ENCODE results near the gene SPATA31C2. TPM values are rescaled to one million over a fixed set of nuclear protein-coding genes. Genes with fewer than 3 reads are reported as not detected.
"Not testable (repeated sequence)": the region's sequence is repeated elsewhere in the genome, so short reads cannot be mapped to it uniquely, and the experiment has no call there.

SPATA31C2 gene
- total RNA-seq: 0.29 to 0.38 TPM (median 0.34 TPM) in 3 replicates

DNA sequence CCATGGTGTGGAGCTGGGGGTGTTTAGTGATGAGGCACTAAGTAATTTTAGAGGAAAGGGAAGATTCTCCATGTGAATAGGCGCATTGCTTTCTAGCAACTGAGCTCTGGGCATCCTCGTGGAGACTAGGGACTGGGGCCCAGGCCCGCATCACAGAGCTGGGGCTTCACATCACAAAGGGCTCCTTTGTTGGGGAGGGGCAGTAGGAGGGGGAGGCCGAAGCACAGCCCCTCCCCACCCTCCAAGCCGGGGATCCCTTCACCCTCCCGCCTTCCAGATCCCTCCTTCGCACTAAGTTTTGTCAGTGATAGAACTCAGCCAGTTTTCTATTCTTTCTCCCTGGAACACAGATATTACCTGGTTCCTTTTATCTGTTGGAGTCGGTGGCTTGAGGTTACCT, at the start of gene SPATA31C2:
TSS of gene SPATA31C2 (minus strand) at position 101 of the 400 bp plus-strand sequence. CDS start at position 72, 29 bp downstream.
- H3K36me3 Mint-ChIP-seq; H3K9me3 Mint-ChIP-seq; H3K4me1 Mint-ChIP-seq; H3K27ac Mint-ChIP-seq; H3K4me3 Mint-ChIP-seq; H3K27me3 Mint-ChIP-seq (ENCODE audit: low read depth); DNase-seq (ENCODE audit: low spot score in 2 of 2, unreplicated experiment in 2 of 2): not testable (repeated sequence)

DNA sequence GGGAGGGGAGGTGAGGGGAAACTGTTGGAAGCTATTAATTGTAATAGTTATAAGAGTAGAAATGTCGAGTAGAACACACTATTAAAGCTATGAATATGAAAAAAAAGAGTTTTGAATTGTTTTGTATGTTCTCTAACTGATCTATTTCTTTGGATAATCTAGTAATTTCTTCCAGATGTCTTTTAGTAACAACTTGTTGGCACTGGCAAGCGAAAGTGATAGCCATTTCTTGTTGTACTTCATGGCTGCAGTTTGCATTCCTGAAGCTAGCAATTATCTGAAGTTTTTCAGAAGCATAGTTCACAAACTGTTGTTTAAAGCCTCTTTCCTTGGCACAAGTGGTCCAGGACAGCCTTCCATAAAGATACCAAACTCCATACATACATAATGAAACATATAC, 49.4 kb upstream of the SPATA31C2 start:
- DNase-seq (ENCODE audit: low spot score in 2 of 2, unreplicated experiment in 2 of 2): no peak
- Mint-ChIP-seq H3K36me3 (peaks cover 4% of the 10 kb centered on the region), H3K9me3 (peaks cover 10% of the 10 kb centered on the region), H3K27me3 (ENCODE audit: low read depth) (no peaks in the 10 kb centered on the region), H3K27ac (peak overlapping the region; percentile 51), H3K4me1 (peaks cover 33% of the 10 kb centered on the region), H3K4me3 (no peak overlapping the region)
- TF ChIP-seq CTCF (IDR thresholded peaks at IDR 0.05; ENCODE audit: unreplicated experiment): no peak

- DNase-seq (ENCODE audit: low spot score in 2 of 2, unreplicated experiment in 2 of 2): no peak
- H3K27ac Mint-ChIP-seq: no peak overlapping the region
- TF ChIP-seq CTCF (IDR thresholded peaks at IDR 0.05; ENCODE audit: unreplicated experiment): no peak
- H3K27me3 Mint-ChIP-seq (ENCODE audit: low read depth): no peaks in the 10 kb centered on the region
- H3K4me3 Mint-ChIP-seq: no peak overlapping the region
- peaks cover 4% of the 10 kb centered on the region for H3K36me3 Mint-ChIP-seq
- peaks cover 10% of the 10 kb centered on the region for H3K9me3 Mint-ChIP-seq
- H3K4me1 Mint-ChIP-seq: peaks cover 36% of the 10 kb centered on the region
These were observed 48.3 kb upstream of the SPATA31C2 start for GRCh38 chr9:88186495-88187110.

GRCh38 chr9:88184976-88185375, 46.7 kb upstream of the SPATA31C2 start:
- no peak for TF ChIP-seq CTCF (IDR thresholded peaks at IDR 0.05; ENCODE audit: unreplicated experiment)
- Mint-ChIP-seq H3K27ac (peak overlapping the region; percentile 49), H3K4me1 (peaks cover 36% of the 10 kb centered on the region), H3K9me3 (peaks cover 3% of the 10 kb centered on the region), H3K4me3 (no peak overlapping the region), H3K36me3 (peaks cover 1% of the 10 kb centered on the region), H3K27me3 (ENCODE audit: low read depth) (no peaks in the 10 kb centered on the region)
- no peak for DNase-seq (ENCODE audit: low spot score in 2 of 2, unreplicated experiment in 2 of 2)

DNA sequence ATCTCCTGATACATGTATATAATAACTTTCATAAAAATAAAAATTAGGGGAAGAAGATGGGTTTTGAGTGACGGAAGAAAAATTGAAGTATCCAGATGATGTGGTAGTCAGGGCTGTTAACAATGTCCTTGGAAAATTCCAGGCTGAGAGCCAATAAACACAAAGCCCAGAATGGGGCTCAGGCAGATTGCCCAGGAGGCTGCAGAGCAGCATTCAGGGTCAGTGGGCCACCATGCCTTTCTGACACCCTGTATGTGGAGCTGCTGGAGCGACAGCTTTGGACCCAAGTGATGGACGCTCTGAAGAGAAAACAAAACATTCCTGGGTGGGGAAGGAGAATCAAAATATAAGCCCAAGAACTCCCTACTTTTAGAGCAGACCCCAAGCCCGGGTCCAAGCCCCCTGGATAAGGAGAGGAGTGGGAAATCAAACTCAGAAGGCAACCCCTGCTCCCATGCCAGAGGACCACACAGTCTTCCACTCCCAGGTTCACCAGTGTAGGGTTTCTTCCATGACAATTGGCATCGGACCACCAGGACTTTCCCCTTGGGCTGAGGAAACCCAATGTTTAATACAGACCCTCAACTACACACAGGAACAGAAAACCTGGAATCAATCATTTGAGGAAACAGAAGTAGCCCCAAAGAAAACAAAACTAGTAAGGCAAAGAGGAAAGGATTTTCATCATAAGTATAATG, 45.7 kb upstream of the SPATA31C2 start:
- Mint-ChIP-seq H3K27me3 (ENCODE audit: low read depth) (no peaks in the 10 kb centered on the region), H3K9me3 (no peaks in the 10 kb centered on the region), H3K36me3 (no peaks in the 10 kb centered on the region), H3K4me1 (peaks cover 36% of the 10 kb centered on the region), H3K4me3 (no peak overlapping the region), H3K27ac (peak overlapping the region; percentile 75)
- no peak for DNase-seq (ENCODE audit: low spot score in 2 of 2, unreplicated experiment in 2 of 2)
- no peak for TF ChIP-seq CTCF (IDR thresholded peaks at IDR 0.05; ENCODE audit: unreplicated experiment)

GRCh38 chr9:88182501-88182900, 44.2 kb upstream of the SPATA31C2 start:
- no peaks in the 10 kb centered on the region for H3K27me3 Mint-ChIP-seq (ENCODE audit: low read depth)
- H3K4me1 Mint-ChIP-seq: peaks cover 34% of the 10 kb centered on the region
- H3K9me3 Mint-ChIP-seq: peaks cover 2% of the 10 kb centered on the region
- peak overlapping the region; percentile 17 for H3K27ac Mint-ChIP-seq
- no peaks in the 10 kb centered on the region for H3K36me3 Mint-ChIP-seq
- TF ChIP-seq CTCF (IDR thresholded peaks at IDR 0.05; ENCODE audit: unreplicated experiment): no peak
- no peak overlapping the region for H3K4me3 Mint-ChIP-seq
- no peak for DNase-seq (ENCODE audit: low spot score in 2 of 2, unreplicated experiment in 2 of 2)
